Measurements from ENCODE around the gene ZFPM1. TPM values are rescaled to one million over a fixed set of nuclear protein-coding genes. Genes with fewer than 3 reads are reported as not detected.

ZFPM1 gene
- total RNA-seq, 6 donors from 2014 or later: 1.0 to 8.4 (median 3.3) TPM

DNA sequence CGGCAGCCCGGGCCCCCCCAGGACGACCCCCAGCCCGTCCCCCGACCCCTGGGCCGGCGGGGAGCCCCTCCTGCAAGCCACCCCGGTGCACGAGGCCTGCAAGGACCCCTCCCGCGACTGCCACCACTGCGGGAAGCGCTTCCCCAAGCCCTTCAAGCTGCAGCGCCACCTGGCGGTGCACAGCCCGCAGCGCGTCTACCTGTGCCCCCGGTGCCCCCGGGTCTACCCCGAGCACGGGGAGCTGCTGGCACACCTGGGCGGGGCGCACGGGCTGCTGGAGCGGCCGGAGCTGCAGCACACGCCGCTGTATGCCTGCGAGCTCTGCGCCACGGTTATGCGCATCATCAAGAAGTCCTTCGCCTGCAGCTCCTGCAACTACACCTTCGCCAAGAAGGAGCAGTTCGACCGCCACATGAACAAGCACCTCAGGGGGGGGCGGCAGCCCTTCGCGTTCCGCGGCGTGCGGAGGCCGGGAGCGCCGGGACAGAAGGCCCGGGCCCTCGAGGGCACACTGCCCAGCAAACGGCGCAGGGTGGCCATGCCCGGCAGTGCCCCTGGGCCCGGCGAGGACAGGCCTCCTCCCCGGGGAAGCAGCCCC lies 15.6 kb upstream of the ZFPM1 start:
- peak in 1 of 2 donors; percentile 44 for ATAC-seq (ENCODE audit: low FRiP score in 2 of 2)
- Histone ChIP-seq H3K27ac (no peak overlapping the region), H3K9me3 (no peaks in the 10 kb centered on the region), H3K4me1 (peaks cover 0 to 8% (median 4%) of the 10 kb centered on the region in 4 donors), H3K27me3 (no peaks in the 10 kb centered on the region), H3K4me3 (no peak overlapping the region), H3K36me3 (no peaks in the 10 kb centered on the region)
- DNase-seq: peak in 1 of 2 donors; percentile 93
- TF ChIP-seq CTCF (IDR thresholded peaks at IDR 0.05): peak; percentile 82 to 94 (median 88)
- no peak for TF ChIP-seq EP300 (IDR thresholded peaks at IDR 0.05)
- TF ChIP-seq POLR2A (IDR thresholded peaks at IDR 0.05): no peak
- TF ChIP-seq POLR2AphosphoS5 (IDR thresholded peaks at IDR 0.05): no peak
- 48 to 53% methylated on average over 21 to 29 of the region's 55 CpGs for WGBS, 2 donors

DNA sequence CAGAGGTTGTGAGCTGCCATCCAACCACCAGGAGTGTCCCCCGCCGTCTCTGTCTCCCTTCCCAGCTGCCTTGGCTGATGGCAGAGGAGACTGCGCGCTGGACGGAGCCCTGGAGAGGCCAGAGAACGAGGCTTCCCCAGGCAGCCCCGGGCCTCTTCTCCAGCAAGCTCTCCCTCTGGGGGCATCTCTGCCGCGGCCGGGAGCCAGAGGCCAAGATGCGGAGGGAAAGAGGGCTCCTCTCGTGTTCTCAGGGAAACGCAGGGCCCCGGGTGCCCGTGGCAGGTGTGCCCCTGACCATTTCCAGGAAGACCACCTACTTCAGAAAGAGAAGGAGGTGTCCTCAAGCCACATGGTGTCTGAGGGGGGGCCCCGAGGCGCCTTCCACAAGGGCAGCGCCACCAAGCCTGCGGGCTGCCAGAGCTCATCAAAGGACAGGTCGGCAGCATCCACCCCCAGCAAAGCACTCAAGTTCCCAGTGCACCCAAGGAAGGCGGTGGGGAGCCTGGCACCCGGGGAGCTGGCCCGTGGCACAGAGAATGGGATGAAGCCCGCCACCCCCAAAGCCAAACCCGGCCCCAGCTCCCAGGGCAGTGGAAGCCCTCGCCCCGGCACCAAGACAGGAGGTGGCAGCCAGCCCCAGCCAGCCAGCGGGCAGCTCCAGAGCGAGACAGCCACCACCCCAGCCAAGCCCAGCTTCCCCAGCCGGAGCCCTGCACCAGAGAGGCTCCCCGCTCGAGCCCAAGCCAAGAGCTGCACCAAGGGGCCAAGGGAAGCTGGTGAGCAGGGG lies 14.8 kb upstream of the ZFPM1 start:
- Histone ChIP-seq H3K9me3 (no peaks in the 10 kb centered on the region), H3K27ac (no peak overlapping the region), H3K36me3 (no peaks in the 10 kb centered on the region), H3K4me1 (peaks cover 3 to 16% (median 9%) of the 10 kb centered on the region in 4 donors), H3K4me3 (no peak overlapping the region), H3K27me3 (no peaks in the 10 kb centered on the region)
- ATAC-seq (ENCODE audit: low FRiP score in 2 of 2): no peak
- WGBS, 2 donors: 89 to 93% methylated on average over 22 to 32 of the region's 32 CpGs
- DNase-seq: peak in 1 of 2 donors; percentile 75
- TF ChIP-seq EP300 (IDR thresholded peaks at IDR 0.05) (no peak), POLR2AphosphoS5 (IDR thresholded peaks at IDR 0.05) (no peak), POLR2A (IDR thresholded peaks at IDR 0.05) (no peak), CTCF (IDR thresholded peaks at IDR 0.05) (no peak)

DNA sequence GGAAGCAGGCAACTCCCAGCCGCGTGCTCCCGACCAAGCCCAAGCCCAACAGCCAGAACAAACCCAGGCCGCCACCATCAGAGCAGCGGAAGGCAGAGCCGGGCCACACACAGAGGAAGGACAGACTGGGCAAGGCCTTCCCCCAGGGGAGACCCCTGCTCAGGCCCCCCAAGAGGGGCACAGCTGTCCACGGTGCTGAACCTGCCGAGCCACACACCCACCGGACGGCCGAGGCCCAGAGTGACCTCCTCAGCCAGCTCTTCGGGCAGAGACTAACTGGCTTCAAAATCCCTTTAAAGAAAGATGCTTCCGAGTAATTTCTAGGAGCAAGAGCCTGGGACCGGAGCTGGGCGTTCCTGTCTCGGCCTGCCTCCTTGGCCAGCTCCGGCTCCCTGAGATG lies 14.1 kb upstream of the ZFPM1 start:
- no peaks in the 10 kb centered on the region for H3K9me3 ChIP-seq
- no peak overlapping the region for H3K27ac ChIP-seq
- ATAC-seq (ENCODE audit: low FRiP score in 2 of 2): no peak
- peak in 1 of 2 donors; percentile 68 for DNase-seq
- no peak overlapping the region for H3K4me3 ChIP-seq
- no peak for TF ChIP-seq CTCF (IDR thresholded peaks at IDR 0.05)
- TF ChIP-seq POLR2A (IDR thresholded peaks at IDR 0.05): no peak
- TF ChIP-seq EP300 (IDR thresholded peaks at IDR 0.05): no peak
- no peak for TF ChIP-seq POLR2AphosphoS5 (IDR thresholded peaks at IDR 0.05)
- H3K27me3 ChIP-seq: no peaks in the 10 kb centered on the region
- WGBS, 2 donors: 86% methylated on average over 16 of the region's 17 CpGs; no CpG with 5 or more reads in 1 of the 2 donors
- peaks cover 3 to 18% (median 10%) of the 10 kb centered on the region in 4 donors for H3K4me1 ChIP-seq
- H3K36me3 ChIP-seq: no peaks in the 10 kb centered on the region

DNA sequence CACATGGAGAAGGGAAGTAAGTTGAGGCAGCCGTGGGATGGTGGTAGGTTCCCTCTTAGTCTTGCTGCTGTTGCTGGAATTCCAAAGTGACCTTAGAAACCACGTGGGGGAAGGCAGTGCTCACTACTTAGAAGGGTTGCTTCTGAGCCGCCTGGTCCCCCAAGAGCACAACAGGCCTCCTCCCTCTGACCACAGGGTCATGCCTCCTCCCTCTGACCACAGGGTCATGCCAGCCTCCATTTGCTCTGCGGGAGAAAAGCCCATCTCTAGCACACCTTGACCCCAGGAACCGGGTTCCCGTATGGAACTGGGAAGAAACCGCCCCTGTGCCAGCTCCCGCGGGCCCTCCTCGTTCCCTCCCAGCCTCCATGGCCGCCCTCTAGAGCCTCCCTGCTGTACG lies 13.4 kb upstream of the ZFPM1 start:
- H3K36me3 ChIP-seq: no peaks in the 10 kb centered on the region
- no peaks in the 10 kb centered on the region for H3K27me3 ChIP-seq
- WGBS, 2 donors: 85 to 89% methylated on average over 12 of the region's 12 CpGs

More for the DNA sequence above, 13.4 kb upstream of the ZFPM1 start:
- Histone ChIP-seq H3K27ac (no peak overlapping the region), H3K4me1 (peaks cover 3 to 18% (median 10%) of the 10 kb centered on the region in 4 donors), H3K9me3 (no peaks in the 10 kb centered on the region), H3K4me3 (no peak overlapping the region)
- ATAC-seq (ENCODE audit: low FRiP score in 2 of 2) (no peak), DNase-seq (no peak)
- TF ChIP-seq POLR2AphosphoS5 (IDR thresholded peaks at IDR 0.05) (no peak), EP300 (IDR thresholded peaks at IDR 0.05) (no peak), POLR2A (IDR thresholded peaks at IDR 0.05) (no peak), CTCF (IDR thresholded peaks at IDR 0.05) (no peak)
